Adipose tissue (tissue), 3 donors: ENCODE data around the gene OSBPL8. TPM values are rescaled to one million over a fixed set of nuclear protein-coding genes. Genes with fewer than 3 reads are reported as not detected.

Experiments
- H3K27ac ChIP-seq: one replicate; pipeline ENCODE4 v1.5.1; 2013; ENCODE audit warnings: low read depth, low read length
- WGBS, 3 donors: extraction: QIAGEN DNeasy Blood & Tissue Kit; methylation state at CpG; one replicate each; pipeline ENCODE4 v1.1.7; 2013; 5-methylcytosine and 5-hydroxymethylcytosine counted together
- polyA plus RNA-seq, 3 donors: library from polyadenylated mRNA; stranded (reverse); fragments of 200-250 nt; gene quantifications; one replicate each; pipeline ENCODE4 v1.2.3, GENCODE V29; 2013
- donor health status: healthy with polysubstance abuse.
- donor health status: Bipolar disorder and iron deficiency.
- donor health status: healthy.

OSBPL8 gene
- polyA plus RNA-seq, 3 donors: 5.9 to 18.7 (median 17.7) TPM

GRCh38 chr12:76560086-76560491 is 518 bp upstream of the OSBPL8 start:
- 14 to 21% (median 17%) methylated on average over 8 of the region's 8 CpGs for WGBS, 3 donors
- peak overlapping the region; percentile 68 for H3K27ac ChIP-seq

- peak overlapping the region; percentile 35 for H3K27ac ChIP-seq
- WGBS, 3 donors: 0 to 1% (median 0%) methylated on average over 33 of the region's 33 CpGs
Measured at GRCh38 chr12:76558684-76559399, 729 bp downstream of the OSBPL8 start.

DNA sequence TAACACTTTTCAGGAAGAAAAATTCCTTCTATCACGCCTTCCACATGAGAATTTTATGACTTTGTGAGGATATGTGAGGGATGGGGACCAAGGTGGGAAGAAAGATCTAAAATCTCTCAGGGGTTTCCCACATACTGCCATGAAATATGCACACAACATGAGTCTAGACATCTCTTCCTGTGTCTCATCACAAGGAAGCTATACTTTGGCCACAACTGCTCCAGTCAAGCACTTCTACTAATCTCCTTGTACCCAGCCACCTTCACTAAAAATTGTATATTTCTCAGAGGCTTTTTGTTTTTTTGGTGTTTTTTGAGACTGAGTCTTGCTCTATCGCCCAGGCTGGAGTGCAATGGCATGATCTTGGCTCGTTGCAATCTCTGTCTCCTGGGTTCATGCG is 3.2 kb downstream of the OSBPL8 start:
- WGBS, 3 donors: 94 to 98% (median 94%) methylated on average over 4 of the region's 4 CpGs
- H3K27ac ChIP-seq: no peak overlapping the region

GRCh38 chr12:76555797-76556196 is 3.8 kb downstream of the OSBPL8 start:
- no peak overlapping the region for H3K27ac ChIP-seq
- WGBS, 3 donors: 84 to 92% (median 89%) methylated on average over 2 of the region's 2 CpGs

GRCh38 chr12:76555231-76555767 is 4.3 kb downstream of the OSBPL8 start:
- WGBS, 3 donors: 76 to 86% (median 82%) methylated on average over 7 of the region's 7 CpGs
- H3K27ac ChIP-seq: no peak overlapping the region

DNA sequence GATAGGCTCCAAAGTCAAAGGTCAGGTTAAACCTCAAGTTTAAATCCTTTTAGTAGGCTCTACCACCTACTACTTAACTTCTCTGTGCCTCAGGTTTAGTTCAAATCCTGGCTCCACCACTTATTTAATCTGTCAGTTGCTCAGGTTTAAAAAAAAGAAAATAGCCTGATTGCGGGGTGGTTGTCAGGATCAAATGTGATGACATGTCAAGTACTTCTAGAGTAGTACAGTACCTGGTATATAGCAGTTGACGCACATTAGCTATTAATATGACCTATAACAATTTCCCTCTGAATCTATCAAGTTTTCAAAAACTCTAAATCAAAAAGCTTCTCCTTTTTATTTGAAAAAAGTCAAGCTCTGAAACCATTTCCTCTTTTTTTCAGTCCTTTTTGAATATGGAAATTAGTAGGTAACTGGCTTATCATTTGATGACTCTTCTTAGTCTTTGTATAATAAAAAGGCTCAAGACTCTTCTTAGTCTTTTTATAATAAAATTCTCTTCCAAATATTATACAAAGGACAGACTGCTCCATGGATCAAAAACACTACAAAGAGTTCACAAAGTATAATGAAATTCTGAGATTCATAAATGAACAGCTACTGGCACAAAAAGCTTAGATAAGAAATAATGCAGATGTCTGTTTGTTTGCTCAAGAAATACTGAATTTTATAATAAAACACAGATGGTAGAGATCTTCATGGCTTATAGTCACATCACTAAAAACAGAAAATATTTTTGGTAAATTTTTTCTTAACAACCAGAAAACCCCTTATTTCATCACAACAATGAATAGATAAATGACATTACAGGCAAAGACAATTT is 5.0 kb downstream of the OSBPL8 start:
- no peak overlapping the region for H3K27ac ChIP-seq
- 69 to 82% (median 75%) methylated on average over 2 of the region's 2 CpGs for WGBS, 3 donors

DNA sequence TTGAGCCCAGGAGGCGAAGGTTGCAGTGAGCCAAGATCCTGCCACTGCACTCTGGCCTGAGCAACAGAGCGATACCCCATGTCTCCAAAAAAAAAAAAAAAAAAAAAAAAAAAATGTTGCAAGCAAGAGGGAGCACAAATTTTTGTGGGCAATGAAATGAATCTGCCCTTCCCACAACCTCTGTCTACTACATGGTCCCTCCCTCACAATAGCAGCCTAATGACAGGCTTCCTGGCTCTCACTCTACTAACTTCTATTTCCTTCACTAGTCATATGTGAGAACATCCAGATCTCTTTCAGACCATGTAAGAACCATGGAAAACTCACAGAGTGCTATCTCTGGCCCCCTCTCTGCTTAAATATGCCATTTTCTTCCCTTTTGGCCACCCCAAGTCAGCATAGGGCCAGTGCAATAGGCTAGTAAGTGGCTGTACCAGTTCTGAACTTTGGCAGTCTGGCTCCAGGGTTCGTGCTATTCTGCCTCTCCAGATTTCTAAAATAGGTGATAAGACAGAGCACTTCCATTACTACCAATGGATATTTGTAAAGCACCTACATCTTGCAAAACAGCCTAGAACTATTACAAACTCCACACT is 7.1 kb downstream of the OSBPL8 start:
- no peak overlapping the region for H3K27ac ChIP-seq
- 76 to 99% (median 97%) methylated on average over 2 to 3 of the region's 3 CpGs for WGBS, 3 donors

DNA sequence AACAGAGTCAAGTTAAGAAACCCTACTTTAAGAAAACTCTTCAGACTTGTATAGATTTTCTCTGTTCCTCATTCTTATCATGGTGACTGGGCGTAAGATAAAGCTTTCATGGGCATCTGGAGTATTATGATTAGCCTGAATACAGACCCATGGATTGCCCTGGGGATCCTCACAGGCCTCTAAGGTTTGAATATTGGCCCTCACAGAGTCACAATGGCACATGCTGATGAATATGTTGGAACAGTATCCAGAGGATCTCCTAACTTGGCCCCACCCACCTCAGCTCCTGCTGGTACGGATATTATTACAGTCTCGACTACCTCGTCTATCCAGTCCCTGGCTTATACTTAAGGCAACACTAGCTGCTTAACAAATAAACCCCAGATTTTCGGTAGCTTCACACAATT is 8.1 kb downstream of the OSBPL8 start:
- 71 to 94% (median 92%) methylated on average over 5 of the region's 5 CpGs for WGBS, 3 donors
- no peak overlapping the region for H3K27ac ChIP-seq

DNA sequence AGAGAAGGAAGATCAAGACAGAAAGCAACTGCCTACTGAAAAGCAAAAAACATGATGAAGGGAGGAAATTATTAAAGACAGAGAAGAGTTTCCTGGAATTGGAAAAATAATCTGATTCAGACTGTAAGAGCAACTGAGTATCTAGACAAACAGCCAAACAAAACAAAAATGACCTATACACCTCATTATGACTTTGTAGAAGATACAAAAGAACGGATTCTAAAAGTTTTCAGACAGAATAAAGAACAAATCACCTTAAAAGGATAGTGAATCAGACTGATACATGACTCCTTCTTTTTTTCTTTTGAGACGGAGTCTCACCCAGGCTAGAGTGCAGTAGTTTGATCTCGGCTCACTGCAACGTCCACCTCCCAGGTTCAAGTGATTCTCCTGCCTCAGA is 10.4 kb downstream of the OSBPL8 start:
- 83 to 90% (median 85%) methylated on average over 4 of the region's 4 CpGs for WGBS, 3 donors
- no peak overlapping the region for H3K27ac ChIP-seq

- 49 to 94% (median 82%) methylated on average over 3 of the region's 3 CpGs for WGBS, 3 donors
Measured at GRCh38 chr12:76548222-76548837, 11.2 kb downstream of the OSBPL8 start.

GRCh38 chr12:76547526-76547925 is 12.0 kb downstream of the OSBPL8 start:
- 72 to 80% (median 72%) methylated on average over 1 of the region's 1 CpG for WGBS, 3 donors

More at GRCh38 chr12:76548222-76548837, 11.2 kb downstream of the OSBPL8 start:
- H3K27ac ChIP-seq: no peak overlapping the region

GRCh38 chr12:76546889-76547288 is 12.7 kb downstream of the OSBPL8 start:
- no peak overlapping the region for H3K27ac ChIP-seq
- WGBS, 3 donors: 73 to 83% (median 81%) methylated on average over 3 of the region's 3 CpGs

More at GRCh38 chr12:76547526-76547925, 12.0 kb downstream of the OSBPL8 start:
- no peak overlapping the region for H3K27ac ChIP-seq

DNA sequence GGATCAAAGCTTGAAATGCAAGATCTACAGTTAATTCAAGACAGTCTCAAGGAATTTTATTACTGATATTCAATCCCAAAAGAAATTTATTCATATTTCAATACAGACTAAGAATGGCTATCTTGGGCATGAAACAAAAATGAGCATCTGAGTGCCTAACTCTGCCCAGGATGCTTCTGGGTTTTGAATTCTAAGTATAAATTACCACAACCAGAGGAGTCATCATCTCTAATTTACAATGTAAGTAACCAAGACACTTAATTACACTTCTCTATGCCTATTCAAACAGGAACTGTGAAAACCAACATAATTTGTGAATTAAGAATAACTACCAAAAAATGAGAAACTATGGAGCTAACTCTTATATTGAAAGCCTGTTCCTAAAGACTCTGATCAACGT is 14.1 kb downstream of the OSBPL8 start:
- WGBS, 3 donors: 84 to 92% (median 87%) methylated on average over 1 of the region's 1 CpG
- no peak overlapping the region for H3K27ac ChIP-seq

GRCh38 chr12:76544601-76545261 is 14.8 kb downstream of the OSBPL8 start:
- no peak overlapping the region for H3K27ac ChIP-seq
- WGBS, 3 donors: 81 to 95% (median 90%) methylated on average over 4 of the region's 4 CpGs

DNA sequence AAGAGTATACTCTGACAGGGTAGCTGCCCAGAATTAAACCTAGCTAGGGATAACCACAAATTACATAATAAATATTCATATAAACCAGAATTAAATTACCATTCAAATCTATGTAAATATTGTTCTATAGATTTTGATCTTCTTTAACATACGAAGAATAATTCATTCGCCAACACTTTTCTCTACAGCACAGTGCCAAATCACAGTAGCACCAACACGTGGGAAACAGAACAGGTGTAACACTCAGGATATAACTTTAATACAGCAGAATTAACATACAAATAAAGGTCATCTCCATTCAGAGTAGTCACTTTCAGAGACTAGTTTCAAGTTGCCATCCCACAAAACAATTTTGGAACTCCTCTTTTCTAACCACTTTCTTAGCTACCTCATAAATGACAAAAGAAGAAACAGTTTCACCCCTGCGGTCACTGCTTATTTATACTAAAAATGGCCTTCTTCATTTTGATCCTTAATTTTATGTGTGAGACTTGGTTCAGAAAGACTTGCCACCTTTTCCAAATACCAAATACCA is 15.7 kb downstream of the OSBPL8 start:
- no peak overlapping the region for H3K27ac ChIP-seq
- 54 to 93% (median 89%) methylated on average over 4 of the region's 4 CpGs for WGBS, 3 donors

DNA sequence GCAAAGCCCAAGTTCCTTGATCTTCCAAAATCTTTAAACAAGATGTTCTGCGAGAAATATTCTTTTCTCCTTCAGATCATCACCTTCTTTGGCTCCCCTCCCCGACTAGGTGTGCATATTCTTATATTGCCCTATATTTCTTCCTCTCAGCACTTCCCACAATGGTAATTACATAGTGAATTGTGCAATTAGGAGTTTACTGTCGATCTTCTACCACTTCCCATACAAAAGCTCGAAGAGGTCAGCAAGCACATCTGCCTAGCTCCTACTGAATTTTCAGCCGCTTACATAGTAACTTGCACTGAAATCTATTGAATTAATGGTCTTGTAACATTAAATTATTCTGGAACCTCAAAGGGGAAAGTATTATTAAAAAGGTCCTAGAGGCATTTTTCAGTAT is 16.7 kb downstream of the OSBPL8 start:
- 66 to 92% (median 67%) methylated on average over 5 of the region's 5 CpGs for WGBS, 3 donors
- H3K27ac ChIP-seq: no peak overlapping the region

- WGBS, 3 donors: 70 to 75% (median 74%) methylated on average over 6 of the region's 6 CpGs
- no peak overlapping the region for H3K27ac ChIP-seq
Measured at GRCh38 chr12:76539727-76540126, 19.8 kb downstream of the OSBPL8 start.

DNA sequence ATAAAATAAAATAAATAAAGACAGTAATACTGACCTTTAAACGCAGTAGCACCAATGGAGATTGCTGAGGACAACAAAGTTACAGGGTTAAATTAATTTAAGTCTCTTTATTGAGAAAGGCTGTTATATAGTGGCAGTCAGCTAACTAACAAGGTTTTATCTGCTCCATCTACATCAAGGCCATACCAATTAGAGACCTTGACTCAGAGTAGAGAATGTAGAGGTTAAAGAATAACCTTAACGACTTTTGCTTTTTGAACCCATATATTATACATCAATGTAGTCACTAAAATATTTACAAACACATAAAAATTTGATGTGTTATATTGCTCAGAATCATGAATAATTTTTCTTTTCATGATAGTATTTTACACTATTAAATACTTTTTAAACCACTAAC is 21.6 kb downstream of the OSBPL8 start:
- no peak overlapping the region for H3K27ac ChIP-seq
- WGBS, 3 donors: 72 to 97% (median 97%) methylated on average over 2 of the region's 2 CpGs
